H9 (cell line): ENCODE measurements around the gene FGF22. TPM values are rescaled to one million over a fixed set of nuclear protein-coding genes. Genes with fewer than 3 reads are reported as not detected.

Source experiments
- DNase-seq: peaks from one replicate; pipeline ENCODE4 v3.0.0-alpha.2; 2017
- H2AFZ ChIP-seq: one replicate; pipeline ENCODE4 v1.6.1; 2013; ENCODE audit warnings: mild to moderate bottlenecking, low read length, control low read depth, moderate library complexity
- H2AK5ac ChIP-seq: 2 replicates; pipeline ENCODE4 v1.6.1; 2013; ENCODE audit warnings: low read length, control low read depth, mixed read lengths; ENCODE audit not compliant: insufficient read length
- H2BK120ac ChIP-seq: one replicate; pipeline ENCODE4 v1.6.1; 2013; ENCODE audit warnings: low read depth, mild to moderate bottlenecking, low read length, control low read depth, inconsistent platforms; ENCODE audit not compliant: poor library complexity, severe bottlenecking
- H2BK12ac ChIP-seq: 2 replicates; pipeline ENCODE4 v1.6.1; 2013; ENCODE audit warnings: low read length, control low read depth, mixed read lengths, low read depth; ENCODE audit not compliant: insufficient read length
- H2BK15ac ChIP-seq: 2 replicates; pipeline ENCODE4 v1.6.1; 2013; ENCODE audit warnings: low read depth, low read length, control low read depth
- H2BK20ac ChIP-seq: one replicate; pipeline ENCODE4 v1.6.1; 2013; ENCODE audit warnings: low read depth, mild to moderate bottlenecking, low read length, control low read depth, inconsistent platforms; ENCODE audit not compliant: poor library complexity, severe bottlenecking
- H2BK5ac ChIP-seq: 2 replicates; pipeline ENCODE4 v1.6.1; 2013; ENCODE audit warnings: low read length, control low read depth, mixed read lengths; ENCODE audit not compliant: insufficient read length
- H3K14ac ChIP-seq: 2 replicates; pipeline ENCODE4 v1.6.1; 2013; ENCODE audit warnings: low read length, control low read depth; ENCODE audit not compliant: insufficient read depth
- H3K18ac ChIP-seq: 2 replicates; pipeline ENCODE4 v1.6.1; 2013; ENCODE audit warnings: low read depth, mild to moderate bottlenecking, mixed read lengths, low read length, control low read depth; ENCODE audit not compliant: insufficient read length
- H3K23ac ChIP-seq: 2 replicates; pipeline ENCODE4 v1.6.1; 2013; ENCODE audit warnings: low read length, control low read depth, mixed read lengths, low read depth; ENCODE audit not compliant: insufficient read length
- H3K23me2 ChIP-seq: 2 replicates; pipeline ENCODE4 v1.6.1; 2013; ENCODE audit warnings: low read depth, mild to moderate bottlenecking, mixed read lengths, low read length, control low read depth; ENCODE audit not compliant: insufficient read length, poor library complexity, severe bottlenecking
- H3K27ac ChIP-seq: 2 replicates; pipeline ENCODE4 v1.5.1; 2013; ENCODE audit warnings: low read length, control low read depth, mixed read lengths, low read depth; ENCODE audit not compliant: insufficient read length
- H3K27me3 ChIP-seq: 2 replicates; pipeline ENCODE4 v1.6.1; 2013; ENCODE audit warnings: low read length, control low read depth, inconsistent platforms; ENCODE audit not compliant: insufficient read depth
- H3K4ac ChIP-seq: 2 replicates; pipeline ENCODE4 v1.6.1; 2013; ENCODE audit warnings: low read depth, mild to moderate bottlenecking, control low read depth, inconsistent platforms, low read length, moderate library complexity
- H3K4me1 ChIP-seq: 2 replicates; pipeline ENCODE4 v1.6.1; 2013; ENCODE audit warnings: low read length, control low read depth, inconsistent platforms; ENCODE audit not compliant: insufficient read depth
- H3K4me2 ChIP-seq: 2 replicates; pipeline ENCODE4 v1.6.1; 2013; ENCODE audit warnings: low read length, control low read depth, mixed read lengths; ENCODE audit not compliant: insufficient read length, insufficient read depth
- H3K56ac ChIP-seq: 2 replicates; pipeline ENCODE4 v1.6.1; 2013; ENCODE audit warnings: low read depth, mild to moderate bottlenecking, mixed read lengths, low read length, control low read depth; ENCODE audit not compliant: insufficient read length
- H3K79me1 ChIP-seq: 2 replicates; pipeline ENCODE4 v1.6.1; 2013; ENCODE audit warnings: low read depth, mild to moderate bottlenecking, moderate library complexity, low read length, control low read depth, inconsistent platforms; ENCODE audit not compliant: insufficient read depth, poor library complexity, severe bottlenecking
- H3K79me2 ChIP-seq: 2 replicates; pipeline ENCODE4 v1.6.1; 2013; ENCODE audit warnings: low read length, control low read depth, inconsistent platforms; ENCODE audit not compliant: insufficient read depth
- H3K9ac ChIP-seq: 2 replicates; pipeline ENCODE4 v1.6.1; 2013; ENCODE audit warnings: low read length, control low read depth, mixed read lengths; ENCODE audit not compliant: insufficient read length; ENCODE audit errors: extremely low read depth
- H3K9me3 ChIP-seq: one replicate; pipeline ENCODE4 v1.6.1; 2013; ENCODE audit warnings: low read depth, low read length, inconsistent platforms; ENCODE audit not compliant: control insufficient read depth
- H3T11ph ChIP-seq: one replicate; pipeline ENCODE4 v1.6.1; 2013; ENCODE audit warnings: mild to moderate bottlenecking, low read length, control low read depth, inconsistent platforms
- H4K20me1 ChIP-seq: one replicate; pipeline ENCODE4 v1.6.1; 2013; ENCODE audit not compliant: control insufficient read depth, insufficient read length, insufficient read depth
- H4K5ac ChIP-seq: 2 replicates; pipeline ENCODE4 v1.6.1; 2013; ENCODE audit warnings: low read depth, mild to moderate bottlenecking, mixed read lengths, low read length, control low read depth; ENCODE audit not compliant: insufficient read length
- H4K8ac ChIP-seq: replicated peaks from 2 replicates; pipeline ENCODE4 v1.6.1; 2013; ENCODE audit warnings: low read length, control low read depth, mixed read lengths, low read depth; ENCODE audit not compliant: insufficient read length
- H4K91ac ChIP-seq: 2 replicates; pipeline ENCODE4 v1.6.1; 2013; ENCODE audit warnings: low read depth, mild to moderate bottlenecking, moderate library complexity, mixed read lengths, low read length, control low read depth; ENCODE audit not compliant: insufficient read length
- H3K27ac Mint-ChIP-seq, 3 experiments: 2 replicates in 2 of 3; 3 replicates in 1 of 3; pipeline ENCODE4 v1.8.0; 2020 to 2021; ENCODE audit warnings: mixed read lengths in 3 of 3, mild to moderate bottlenecking in 1 of 3, moderate library complexity in 1 of 3
- H3K27me3 Mint-ChIP-seq: 2 replicates; pipeline ENCODE4 v1.8.0; 2021; ENCODE audit warnings: low read depth, mild to moderate bottlenecking, moderate library complexity, mixed read lengths
- H3K36me3 Mint-ChIP-seq, 3 experiments: 2 replicates in 2 of 3; 3 replicates in 1 of 3; pipeline ENCODE4 v1.8.0; 2020 to 2021; ENCODE audit warnings: low read depth in 3 of 3, mixed read lengths in 3 of 3; ENCODE audit not compliant: insufficient read depth in 1 of 3
- H3K4me1 Mint-ChIP-seq, 2 experiments: 2 replicates each; pipeline ENCODE4 v1.8.0; 2020; ENCODE audit warnings: mixed read lengths in 2 of 2
- H3K4me3 Mint-ChIP-seq, 2 experiments: 2 replicates in 1 of 2; 3 replicates in 1 of 2; pipeline ENCODE4 v1.8.0; 2020 to 2021; ENCODE audit warnings: mild to moderate bottlenecking in 2 of 2, mixed read lengths in 2 of 2, moderate library complexity in 1 of 2
- H3K9me3 Mint-ChIP-seq, 2 experiments: 2 replicates in 1 of 2; 3 replicates in 1 of 2; pipeline ENCODE4 v1.8.0; 2020; ENCODE audit warnings: mild to moderate bottlenecking in 2 of 2, mixed read lengths in 2 of 2, moderate library complexity in 1 of 2
- CTCF ChIP-seq: fragments of 200-600 bp; sonication (generic); conservative IDR thresholded peaks from 3 replicates; pipeline ENCODE4 v1.8.0; 2021; ENCODE audit warnings: antibody characterized with exemption, mild to moderate bottlenecking
- WGBS: extraction: QIAGEN DNeasy Blood & Tissue Kit; methylation state at CpG from one replicate; pipeline ENCODE4 v1.1.7; 2013; ENCODE audit warnings: missing lambda C conversion rate, low lambda C conversion rate, mixed read lengths; ENCODE audit not compliant: insufficient read length; ENCODE audit errors: extremely low coverage; 5-methylcytosine and 5-hydroxymethylcytosine counted together
- total RNA-seq: library from RNA; stranded (reverse); gene quantifications from 2 replicates; pipeline ENCODE4 v1.2.1, GENCODE V29; 2021

The FGF22 gene
- total RNA-seq, 1 experiment from 2014 or later = 0.72 TPM

- Histone ChIP-seq H2AFZ (no peak overlapping the region), H3K27ac (no peak overlapping the region), H3K9me3 (no peaks in the 10 kb centered on the region), H3K27me3 (no peaks in the 10 kb centered on the region), H2BK120ac (no peak overlapping the region), H3K4me1 (no peaks in the 10 kb centered on the region; the same call in 1 of the 2 replicates), H3K56ac (no peak overlapping the region), H3K23ac (no peak overlapping the region), H2AK5ac (no peak overlapping the region), H3K23me2 (peaks cover 4% of the 10 kb centered on the region), H4K91ac (no peak overlapping the region), H3K4ac (no peak overlapping the region), H3K79me1 (peaks cover 5% of the 10 kb centered on the region), H4K5ac (no peak overlapping the region), H3T11ph (no peak overlapping the region), H3K14ac (no peak overlapping the region; the same call in 1 of the 2 replicates), H4K8ac (no peak overlapping the region), H2BK5ac (no peak overlapping the region), H3K4me2 (no peak overlapping the region), H4K20me1 (peaks cover 15% of the 10 kb centered on the region), H2BK12ac (no peak overlapping the region), H3K9ac (no peak overlapping the region), H2BK20ac (no peak overlapping the region), H2BK15ac (no peak overlapping the region), H3K79me2 (peaks cover 81% of the 10 kb centered on the region), H3K18ac (no peak overlapping the region)
- Mint-ChIP-seq H3K9me3 (no peaks in the 10 kb centered on the region; a peak in 2 of 5 replicates), H3K4me1 (peaks cover 13 to 18% of the 10 kb centered on the region in 2 experiments), H3K27ac (no peak overlapping the region), H3K36me3 (peaks cover 3 to 16% (median 10%) of the 10 kb centered on the region in 3 experiments; a peak in 6 of 7 replicates), H3K4me3 (no peak overlapping the region), H3K27me3 (no peaks in the 10 kb centered on the region; the same call in 1 of the 2 replicates)
- WGBS = no CpG with 5 or more reads among the region's 33 CpGs
- no peak for TF ChIP-seq CTCF
- DNase-seq = no peak
Measured at GRCh38 chr19:658059-658839, 18.6 kb downstream of the FGF22 start.
